ENCODE results near the gene PCDHB16. TPM values are rescaled to one million over a fixed set of nuclear protein-coding genes. Genes with fewer than 3 reads are reported as not detected.

Gene PCDHB16
- total and polyA plus RNA-seq, 2 donors (not counting 1 experiment from before 2014, with no cell fraction given) = 1.5 TPM

Other genes starting within 250 kb of the PCDHB16 start
Only the 30 nearest of the 37 such genes appear.
- not detected in 2 replicates for gene PCDHB1, start 131.0 kb upstream of the PCDHB16 start, total RNA-seq
- gene PCDHB1, start 131.0 kb upstream of the PCDHB16 start, polyA plus RNA-seq = not detected in 2 replicates
- gene PCDHB2, start 87.8 kb upstream of the PCDHB16 start, total RNA-seq = 1.8 and 4.6 TPM in 2 replicates
- 0.91 and 3.1 TPM in 2 replicates for gene PCDHB2, start 87.8 kb upstream of the PCDHB16 start, polyA plus RNA-seq
- gene PCDHB3, start 81.9 kb upstream of the PCDHB16 start, total RNA-seq = 0.77 and 1.7 TPM in 2 replicates
- 0.35 and 2.3 TPM in 2 replicates for gene PCDHB3, start 81.9 kb upstream of the PCDHB16 start, polyA plus RNA-seq
- 0.50 and 0.51 TPM in 2 replicates for gene PCDHB4, start 60.6 kb upstream of the PCDHB16 start, total RNA-seq
- 0.08 and 0.27 TPM in 2 replicates for gene PCDHB4, start 60.6 kb upstream of the PCDHB16 start, polyA plus RNA-seq
- gene PCDHB5, start 47.2 kb upstream of the PCDHB16 start, total RNA-seq = 1.8 and 2.8 TPM in 2 replicates
- 0.60 and 1.1 TPM in 2 replicates for gene PCDHB5, start 47.2 kb upstream of the PCDHB16 start, polyA plus RNA-seq
- gene PCDHB6, start 32.3 kb upstream of the PCDHB16 start, total RNA-seq = 0.26 and 0.33 TPM in 2 replicates
- gene PCDHB6, start 32.3 kb upstream of the PCDHB16 start, polyA plus RNA-seq = 0.07 and 0.42 TPM in 2 replicates
- gene PCDHB7, start 9.7 kb upstream of the PCDHB16 start, total RNA-seq = 1.0 and 1.5 TPM in 2 replicates
- 0.28 and 0.61 TPM in 2 replicates for gene PCDHB7, start 9.7 kb upstream of the PCDHB16 start, polyA plus RNA-seq
- 0.26 and 1.3 TPM in 2 replicates for gene PCDHB8, start 4.6 kb upstream of the PCDHB16 start, total RNA-seq
- gene PCDHB8, start 4.6 kb upstream of the PCDHB16 start, polyA plus RNA-seq = 0.05 and 0.42 TPM in 2 replicates
- 0.26 and 0.99 TPM in 2 replicates for gene PCDHB9, start 4.8 kb downstream of the PCDHB16 start, total RNA-seq
- gene PCDHB9, start 4.8 kb downstream of the PCDHB16 start, polyA plus RNA-seq = 0.27 and 0.82 TPM in 2 replicates
- gene PCDHB10, start 10.0 kb downstream of the PCDHB16 start, total RNA-seq = 0.77 and 2.0 TPM in 2 replicates
- 0.28 and 0.78 TPM in 2 replicates for gene PCDHB10, start 10.0 kb downstream of the PCDHB16 start, polyA plus RNA-seq
- gene PCDHB11, start 17.2 kb downstream of the PCDHB16 start, total RNA-seq = 0.77 and 1.7 TPM in 2 replicates
- gene PCDHB11, start 17.2 kb downstream of the PCDHB16 start, polyA plus RNA-seq = 0.11 and 0.36 TPM in 2 replicates
- gene PCDHB12, start 26.3 kb downstream of the PCDHB16 start, total RNA-seq = 0.26 and 0.66 TPM in 2 replicates
- gene PCDHB12, start 26.3 kb downstream of the PCDHB16 start, polyA plus RNA-seq = 0.02 and 0.27 TPM in 2 replicates
- gene PCDHB13, start 31.5 kb downstream of the PCDHB16 start, total RNA-seq = 0.26 and 1.5 TPM in 2 replicates
- 0.24 and 0.62 TPM in 2 replicates for gene PCDHB13, start 31.5 kb downstream of the PCDHB16 start, polyA plus RNA-seq
- 0.77 and 1.7 TPM in 2 replicates for gene PCDHB14, start 41.0 kb downstream of the PCDHB16 start, total RNA-seq
- gene PCDHB14, start 41.0 kb downstream of the PCDHB16 start, polyA plus RNA-seq = 0.18 and 0.86 TPM in 2 replicates
- 0.77 and 1.8 TPM in 2 replicates for gene PCDHB15, start 63.0 kb downstream of the PCDHB16 start, total RNA-seq
- 0.12 and 0.31 TPM in 2 replicates for gene PCDHB15, start 63.0 kb downstream of the PCDHB16 start, polyA plus RNA-seq
- gene SLC25A2, start 121.7 kb downstream of the PCDHB16 start, total RNA-seq = 0.66 TPM in 1 of 2 replicates, not detected in the other
- gene SLC25A2, start 121.7 kb downstream of the PCDHB16 start, polyA plus RNA-seq = not detected in 2 replicates
- 87.1 and 107 TPM in 2 replicates for gene TAF7, start 138.4 kb downstream of the PCDHB16 start, total RNA-seq
- gene TAF7, start 138.4 kb downstream of the PCDHB16 start, polyA plus RNA-seq = 64.9 and 73.0 TPM in 2 replicates
- gene PCDHGA1, start 148.1 kb downstream of the PCDHB16 start, total RNA-seq = 1.0 and 1.8 TPM in 2 replicates
- gene PCDHGA1, start 148.1 kb downstream of the PCDHB16 start, polyA plus RNA-seq = 1.1 and 1.6 TPM in 2 replicates
- 2.8 and 4.5 TPM in 2 replicates for gene PCDHGA2, start 156.4 kb downstream of the PCDHB16 start, total RNA-seq
- 4.2 and 5.8 TPM in 2 replicates for gene PCDHGA2, start 156.4 kb downstream of the PCDHB16 start, polyA plus RNA-seq
- gene PCDHGA3, start 161.4 kb downstream of the PCDHB16 start, total RNA-seq = 1.5 and 2.8 TPM in 2 replicates
- 1.3 and 1.4 TPM in 2 replicates for gene PCDHGA3, start 161.4 kb downstream of the PCDHB16 start, polyA plus RNA-seq
- 3.1 and 4.3 TPM in 2 replicates for gene PCDHGB1, start 167.7 kb downstream of the PCDHB16 start, total RNA-seq
- 1.7 TPM in 2 replicates for gene PCDHGB1, start 167.7 kb downstream of the PCDHB16 start, polyA plus RNA-seq
- gene PCDHGA4, start 172.6 kb downstream of the PCDHB16 start, total RNA-seq = 2.8 and 7.6 TPM in 2 replicates
- gene PCDHGA4, start 172.6 kb downstream of the PCDHB16 start, polyA plus RNA-seq = 3.1 and 6.4 TPM in 2 replicates
- gene PCDHGB2, start 177.6 kb downstream of the PCDHB16 start, total RNA-seq = 3.1 and 4.6 TPM in 2 replicates
- gene PCDHGB2, start 177.6 kb downstream of the PCDHB16 start, polyA plus RNA-seq = 2.3 and 5.7 TPM in 2 replicates
- gene PCDHGA5, start 181.8 kb downstream of the PCDHB16 start, total RNA-seq = 1.5 and 2.6 TPM in 2 replicates
- 1.2 and 1.4 TPM in 2 replicates for gene PCDHGA5, start 181.8 kb downstream of the PCDHB16 start, polyA plus RNA-seq
- 3.1 and 5.8 TPM in 2 replicates for gene PCDHGB3, start 187.9 kb downstream of the PCDHB16 start, total RNA-seq
- 2.5 and 2.9 TPM in 2 replicates for gene PCDHGB3, start 187.9 kb downstream of the PCDHB16 start, polyA plus RNA-seq
- 3.1 and 4.8 TPM in 2 replicates for gene PCDHGA6, start 191.5 kb downstream of the PCDHB16 start, total RNA-seq
- gene PCDHGA6, start 191.5 kb downstream of the PCDHB16 start, polyA plus RNA-seq = 3.9 and 4.2 TPM in 2 replicates
- 2.8 and 6.8 TPM in 2 replicates for gene PCDHGA7, start 200.4 kb downstream of the PCDHB16 start, total RNA-seq
- 2.7 and 3.0 TPM in 2 replicates for gene PCDHGA7, start 200.4 kb downstream of the PCDHB16 start, polyA plus RNA-seq
- gene PCDHGB4, start 205.3 kb downstream of the PCDHB16 start, total RNA-seq = 10.0 and 18.3 TPM in 2 replicates
- 13.3 and 15.5 TPM in 2 replicates for gene PCDHGB4, start 205.3 kb downstream of the PCDHB16 start, polyA plus RNA-seq
- 2.6 and 4.6 TPM in 2 replicates for gene PCDHGA8, start 210.2 kb downstream of the PCDHB16 start, total RNA-seq
- gene PCDHGA8, start 210.2 kb downstream of the PCDHB16 start, polyA plus RNA-seq = 0.76 and 1.1 TPM in 2 replicates
- gene PCDHGB5, start 215.6 kb downstream of the PCDHB16 start, total RNA-seq = 17.5 and 21.5 TPM in 2 replicates
- 19.6 TPM in 2 replicates for gene PCDHGB5, start 215.6 kb downstream of the PCDHB16 start, polyA plus RNA-seq

All from fibroblast of lung (primary cell).